ENCODE data around the gene TTI1.

- TF ChIP-seq CTCF (IDR thresholded peaks at IDR 0.05) (no peak), POLR2A (IDR thresholded peaks at IDR 0.05) (no peak), EP300 (IDR thresholded peaks at IDR 0.05; ENCODE audit: low read depth) (no peak), POLR2AphosphoS5 (IDR thresholded peaks at IDR 0.05) (no peak)
Observed at GRCh38 chr20:37941992-37942391, 91.3 kb downstream of the TTI1 start.
